PFSK-1 (cell line): ENCODE results near the gene NHSL2.

Source experiments
- FOXP2 ChIP-seq: optimal IDR thresholded peaks from 2 replicates; pipeline ENCODE3; 2011; ENCODE audit warnings: borderline replicate concordance, control low read depth, inconsistent platforms; ENCODE audit not compliant: insufficient read depth; ENCODE audit errors: extremely low read length, extremely low read depth
- POLR2AphosphoS5 ChIP-seq: IDR thresholded peaks from 2 replicates; pipeline ENCODE4 v1.6.1; 2012; ENCODE audit warnings: low read depth, mild to moderate bottlenecking, control low read depth, low read length, moderate library complexity
- SIN3A ChIP-seq: IDR thresholded peaks from 2 replicates; pipeline ENCODE4 v1.6.1; 2012; ENCODE audit warnings: mild to moderate bottlenecking, low read length, moderate library complexity, borderline replicate concordance; ENCODE audit not compliant: insufficient read depth
- TAF1 ChIP-seq: IDR thresholded peaks from 2 replicates; pipeline ENCODE4 v1.6.1; 2012; ENCODE audit warnings: low read length, control low read depth, borderline replicate concordance; ENCODE audit not compliant: insufficient read depth
- TF ChIP-seq, protein P1 (sequence below), 2 experiments: IDR thresholded peaks; 2 replicates each; pipeline versions ENCODE4 v1.6.1 to v1.8.0; 2011 to 2012; ENCODE audit warnings: low read depth in 2 of 2, low read length in 2 of 2, control low read depth in 1 of 2, inconsistent platforms in 1 of 2, mild to moderate bottlenecking in 1 of 2, moderate library complexity in 1 of 2; ENCODE audit not compliant: insufficient read depth in 1 of 2

NHSL2 gene

DNA sequence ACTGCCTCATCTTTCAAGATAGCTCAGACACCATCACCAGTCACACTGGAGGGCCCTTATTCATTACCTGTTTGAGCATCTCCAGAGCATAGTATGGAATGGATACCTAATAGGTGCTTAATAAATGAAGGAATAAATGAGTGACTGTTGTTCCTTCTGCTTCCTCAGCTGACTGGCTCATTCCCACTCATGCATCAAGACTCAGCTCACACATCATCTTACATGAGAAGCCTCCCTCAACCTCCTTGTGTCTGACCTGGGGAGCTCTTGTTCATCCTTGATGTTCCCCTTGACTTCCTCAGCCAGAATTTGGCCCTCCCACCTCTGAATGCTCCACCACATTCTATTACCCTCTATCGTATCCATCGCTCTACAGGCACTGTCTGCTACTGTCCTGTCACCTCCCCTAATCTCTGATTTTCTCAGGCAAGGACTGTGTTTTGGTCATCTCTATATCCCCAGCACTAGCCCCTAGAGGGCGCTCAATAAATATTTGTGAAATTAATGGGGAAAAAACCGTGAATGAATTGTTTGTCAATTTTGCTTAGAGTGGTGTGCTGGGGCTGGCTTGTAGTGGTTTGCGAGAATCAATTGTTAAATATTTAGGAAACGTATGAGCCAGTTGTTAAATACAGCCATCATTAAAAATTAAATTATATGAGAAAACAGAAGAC lies 88.3 kb downstream of the NHSL2 start:
- TF ChIP-seq FOXP2 = no peak
- no peak for TF ChIP-seq POLR2AphosphoS5
- no peak for TF ChIP-seq SIN3A
- TF ChIP-seq TAF1 = no peak
- TF ChIP-seq, protein P1, sequence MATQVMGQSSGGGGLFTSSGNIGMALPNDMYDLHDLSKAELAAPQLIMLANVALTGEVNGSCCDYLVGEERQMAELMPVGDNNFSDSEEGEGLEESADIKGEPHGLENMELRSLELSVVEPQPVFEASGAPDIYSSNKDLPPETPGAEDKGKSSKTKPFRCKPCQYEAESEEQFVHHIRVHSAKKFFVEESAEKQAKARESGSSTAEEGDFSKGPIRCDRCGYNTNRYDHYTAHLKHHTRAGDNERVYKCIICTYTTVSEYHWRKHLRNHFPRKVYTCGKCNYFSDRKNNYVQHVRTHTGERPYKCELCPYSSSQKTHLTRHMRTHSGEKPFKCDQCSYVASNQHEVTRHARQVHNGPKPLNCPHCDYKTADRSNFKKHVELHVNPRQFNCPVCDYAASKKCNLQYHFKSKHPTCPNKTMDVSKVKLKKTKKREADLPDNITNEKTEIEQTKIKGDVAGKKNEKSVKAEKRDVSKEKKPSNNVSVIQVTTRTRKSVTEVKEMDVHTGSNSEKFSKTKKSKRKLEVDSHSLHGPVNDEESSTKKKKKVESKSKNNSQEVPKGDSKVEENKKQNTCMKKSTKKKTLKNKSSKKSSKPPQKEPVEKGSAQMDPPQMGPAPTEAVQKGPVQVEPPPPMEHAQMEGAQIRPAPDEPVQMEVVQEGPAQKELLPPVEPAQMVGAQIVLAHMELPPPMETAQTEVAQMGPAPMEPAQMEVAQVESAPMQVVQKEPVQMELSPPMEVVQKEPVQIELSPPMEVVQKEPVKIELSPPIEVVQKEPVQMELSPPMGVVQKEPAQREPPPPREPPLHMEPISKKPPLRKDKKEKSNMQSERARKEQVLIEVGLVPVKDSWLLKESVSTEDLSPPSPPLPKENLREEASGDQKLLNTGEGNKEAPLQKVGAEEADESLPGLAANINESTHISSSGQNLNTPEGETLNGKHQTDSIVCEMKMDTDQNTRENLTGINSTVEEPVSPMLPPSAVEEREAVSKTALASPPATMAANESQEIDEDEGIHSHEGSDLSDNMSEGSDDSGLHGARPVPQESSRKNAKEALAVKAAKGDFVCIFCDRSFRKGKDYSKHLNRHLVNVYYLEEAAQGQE (IDR thresholded peaks at IDR 0.05; ENCODE audit: insufficient read depth in 1 of 2, low read depth in 2 of 2, low read length in 2 of 2) = no peak

DNA sequence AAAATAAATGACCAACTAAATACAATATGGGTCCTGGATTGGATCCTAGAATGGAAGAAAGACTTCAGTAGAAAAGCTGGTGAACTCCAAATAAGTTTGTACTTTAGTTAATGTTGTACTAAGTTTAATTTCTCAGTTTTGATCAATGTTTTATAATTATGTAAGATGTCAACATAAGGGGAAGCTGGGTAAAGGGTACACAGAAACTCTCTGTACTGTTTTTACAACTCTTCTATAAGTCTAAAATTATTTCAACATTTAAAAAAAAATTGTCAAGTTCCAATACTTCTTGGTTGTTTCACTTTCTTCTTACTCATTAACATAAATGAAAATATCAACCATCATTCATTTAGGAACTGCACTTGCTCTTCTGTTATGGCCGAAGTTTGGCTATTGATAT lies 88.9 kb downstream of the NHSL2 start:
- TF ChIP-seq FOXP2 (no peak), POLR2AphosphoS5 (no peak), SIN3A (no peak), TAF1 (no peak)
- TF ChIP-seq, protein P1 (IDR thresholded peaks at IDR 0.05; ENCODE audit: insufficient read depth in 1 of 2, low read depth in 2 of 2, low read length in 2 of 2) = no peak

DNA sequence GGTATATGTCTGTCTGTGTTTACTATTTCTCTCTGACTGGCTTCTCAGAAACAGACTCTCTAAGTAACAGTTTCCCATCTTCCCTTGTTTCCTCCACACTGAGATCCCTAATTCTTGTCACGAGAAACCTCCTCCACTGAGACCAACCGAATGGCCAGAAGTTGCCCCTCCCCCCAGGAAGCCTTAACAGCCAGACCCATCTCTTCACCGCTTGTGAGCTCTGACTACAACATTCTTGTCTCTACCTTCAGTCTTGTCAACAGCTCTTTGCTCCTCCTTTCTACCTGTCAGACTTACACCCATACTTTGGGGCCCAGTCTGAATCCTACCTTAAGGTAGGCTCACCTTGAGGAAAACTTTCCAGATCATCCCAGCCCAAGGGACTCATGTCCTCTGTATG lies 90.8 kb downstream of the NHSL2 start:
- TF ChIP-seq POLR2AphosphoS5 = no peak
- TF ChIP-seq, protein P1 (IDR thresholded peaks at IDR 0.05; ENCODE audit: insufficient read depth in 1 of 2, low read depth in 2 of 2, low read length in 2 of 2) = no peak
- TF ChIP-seq FOXP2 = no peak
- no peak for TF ChIP-seq TAF1
- TF ChIP-seq SIN3A = no peak

GRCh38 chrX:72001906-72002305 lies 91.3 kb downstream of the NHSL2 start:
- no peak for TF ChIP-seq FOXP2
- no peak for TF ChIP-seq POLR2AphosphoS5
- TF ChIP-seq, protein P1 (IDR thresholded peaks at IDR 0.05; ENCODE audit: insufficient read depth in 1 of 2, low read depth in 2 of 2, low read length in 2 of 2) = no peak
- TF ChIP-seq SIN3A = no peak
- no peak for TF ChIP-seq TAF1

GRCh38 chrX:72002875-72003274 lies 92.2 kb downstream of the NHSL2 start:
- TF ChIP-seq FOXP2 = no peak
- TF ChIP-seq, protein P1 (IDR thresholded peaks at IDR 0.05; ENCODE audit: insufficient read depth in 1 of 2, low read depth in 2 of 2, low read length in 2 of 2) = no peak
- no peak for TF ChIP-seq POLR2AphosphoS5
- TF ChIP-seq TAF1 = no peak
- TF ChIP-seq SIN3A = no peak
